Globus pallidus (tissue), 1 donor: Measurements from ENCODE around the gene RALGPS2.
"Not testable (repeated sequence)": the region's sequence is repeated elsewhere in the genome, so short reads cannot be mapped to it uniquely, and the experiment has no call there.

Experiments
- DNase-seq: peaks from one replicate; pipeline ENCODE4 v3.0.0-alpha.2; 2015; ENCODE audit warnings: low spot score

The RALGPS2 gene

GRCh38 chr1:178781533-178782330, 56.7 kb downstream of the RALGPS2 start:
- DNase-seq = no peak

DNA sequence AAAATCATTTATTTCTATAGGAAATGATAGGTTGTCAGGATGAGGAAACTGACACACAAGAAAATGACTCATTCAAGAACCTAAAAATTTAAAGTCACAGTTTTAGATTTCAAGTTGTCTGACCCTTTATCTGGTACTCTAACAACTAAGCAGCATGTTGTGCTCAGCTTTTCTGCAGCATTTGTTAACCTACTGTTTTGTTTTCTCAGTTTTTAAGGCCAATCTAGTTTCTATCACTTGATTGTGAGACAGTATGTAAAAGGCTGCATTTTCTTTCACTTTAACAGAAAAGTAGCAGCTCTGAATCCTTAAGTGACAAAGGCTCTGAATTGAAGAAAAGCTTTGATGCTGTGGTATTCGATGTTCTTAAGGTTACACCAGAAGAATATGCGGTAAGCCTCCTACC, 59.1 kb downstream of the RALGPS2 start:
- no peak for DNase-seq

DNA sequence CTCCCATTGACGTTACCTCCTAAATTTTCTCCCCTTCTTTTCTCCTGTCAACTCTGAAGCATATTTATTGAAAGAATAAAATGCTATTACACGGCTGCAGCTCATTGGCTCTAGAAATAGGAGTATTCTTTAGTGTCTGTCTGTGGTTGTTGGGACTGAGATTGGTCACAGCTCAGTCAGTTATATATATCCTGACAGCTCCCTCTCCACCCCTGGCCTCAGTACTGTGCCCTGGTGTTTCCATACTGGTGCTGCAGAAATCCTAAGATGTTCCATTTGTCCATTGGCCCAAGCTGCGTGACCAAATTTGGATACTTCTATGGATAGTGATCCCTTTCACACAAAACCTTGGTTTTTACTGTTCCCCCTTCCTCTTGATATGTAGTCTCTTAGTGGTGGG, 67.3 kb downstream of the RALGPS2 start:
- DNase-seq = no peak

DNA sequence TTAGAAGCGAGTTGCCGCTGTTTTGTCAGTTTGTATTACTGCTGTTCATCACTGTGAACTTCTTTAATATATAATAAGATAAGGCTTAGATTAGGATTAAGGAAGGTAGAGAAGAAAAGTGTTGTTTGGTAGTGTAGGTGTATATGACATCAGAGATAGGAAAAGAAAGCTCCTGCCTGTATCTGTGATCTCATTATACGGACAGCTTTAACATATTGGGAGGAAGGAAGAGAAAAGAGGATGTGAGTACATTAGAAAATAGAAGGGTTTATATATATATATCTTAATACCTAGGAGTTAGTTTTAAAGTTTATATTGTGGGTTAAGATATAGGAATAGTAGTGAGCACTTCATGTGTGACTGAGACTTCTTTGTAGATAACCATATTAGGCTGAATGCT, 71.0 kb downstream of the RALGPS2 start:
- DNase-seq = no peak

GRCh38 chr1:178797590-178797989, 72.5 kb downstream of the RALGPS2 start:
- no peak for DNase-seq

DNA sequence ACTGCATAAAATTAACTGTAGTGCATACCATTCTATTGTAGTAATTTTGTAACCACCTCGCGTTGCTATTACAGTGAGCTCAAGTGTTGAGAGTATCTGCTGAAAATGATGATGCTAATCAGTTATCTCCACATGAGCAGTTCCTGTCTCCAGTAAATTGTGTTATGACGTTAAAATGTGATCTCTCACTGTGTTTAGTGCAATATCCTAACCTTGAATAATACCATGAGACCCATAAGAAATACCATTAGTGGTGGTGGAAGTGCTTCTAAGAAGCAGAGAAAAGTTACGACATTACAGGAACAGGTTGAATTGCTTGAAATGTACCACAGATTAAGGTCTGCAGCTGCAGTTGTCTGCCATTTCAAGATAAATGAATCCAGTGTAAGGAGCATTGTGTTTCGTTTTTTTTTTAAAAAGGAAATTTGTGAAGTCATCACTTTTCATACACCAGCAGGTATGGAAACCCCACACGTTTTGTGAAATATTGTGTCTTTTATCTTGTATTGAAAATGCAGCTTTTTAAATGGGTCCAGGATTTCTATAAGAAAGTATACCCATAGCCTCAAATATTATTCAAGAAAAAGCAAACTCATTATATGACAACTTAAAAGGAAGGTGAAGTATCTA, 73.3 kb downstream of the RALGPS2 start:
- no peak for DNase-seq

DNA sequence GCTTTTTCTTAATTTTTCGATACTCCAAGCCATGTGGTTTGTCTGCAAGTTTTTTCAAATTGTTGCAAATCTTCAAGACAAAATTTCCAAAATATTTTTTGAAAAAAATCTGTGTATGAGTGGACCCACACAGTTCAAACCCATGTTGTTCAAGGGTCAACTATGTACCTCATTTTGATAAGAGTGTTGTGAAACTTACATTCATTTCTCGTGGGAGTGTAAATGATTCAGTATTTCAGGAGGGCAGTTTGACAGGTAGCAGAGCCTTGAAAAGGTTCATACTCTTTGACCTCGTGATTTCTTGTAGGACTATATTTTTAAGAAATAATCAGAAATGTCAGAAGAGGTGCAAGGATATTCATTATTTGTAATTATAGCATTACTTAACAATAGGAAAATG, 77.8 kb downstream of the RALGPS2 start:
- no peak for DNase-seq

- no peak for DNase-seq
Measured at GRCh38 chr1:178806665-178807300, 81.7 kb downstream of the RALGPS2 start.

GRCh38 chr1:178808529-178808928, 83.5 kb downstream of the RALGPS2 start:
- no peak for DNase-seq

DNA sequence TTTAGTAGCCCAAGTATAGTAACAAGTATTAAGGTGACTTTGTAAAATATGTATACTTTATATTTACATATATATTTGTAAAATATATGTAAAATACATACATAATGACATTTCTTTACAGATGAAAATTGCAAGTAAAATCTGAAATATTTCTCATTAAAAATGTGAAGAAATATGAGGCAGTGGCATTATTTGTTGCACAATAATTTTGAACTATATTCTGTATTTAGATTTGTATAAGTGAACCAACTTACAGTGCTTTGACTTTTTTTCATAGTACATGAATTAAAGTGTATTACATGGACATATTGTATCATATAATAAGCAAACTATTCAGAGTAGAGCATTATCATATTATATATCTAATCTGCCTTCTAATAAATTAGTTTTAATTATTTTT, 85.5 kb downstream of the RALGPS2 start:
- no peak for DNase-seq

DNA sequence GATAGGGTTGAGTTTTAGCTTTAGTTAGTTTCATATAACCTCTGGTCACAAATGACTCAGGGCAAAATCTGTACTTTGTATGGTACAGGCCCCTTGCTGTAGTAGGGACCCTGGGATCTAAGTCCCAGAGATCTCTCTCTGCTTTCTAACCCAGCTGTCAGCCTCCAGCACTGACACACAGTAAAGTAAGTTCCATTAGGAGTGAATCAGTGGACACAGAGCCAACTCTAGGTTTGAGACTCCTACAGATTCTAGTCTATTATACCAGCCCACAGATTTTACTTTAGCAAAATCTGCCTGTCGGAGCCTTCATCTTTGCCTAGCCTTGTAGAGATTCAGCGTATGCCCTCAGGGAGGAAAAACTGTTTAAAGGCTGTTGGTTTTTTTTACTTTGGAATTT, 93.4 kb downstream of the RALGPS2 start:
- DNase-seq = no peak

- no peak for DNase-seq
Measured at GRCh38 chr1:178819123-178819522, 94.1 kb downstream of the RALGPS2 start.

DNA sequence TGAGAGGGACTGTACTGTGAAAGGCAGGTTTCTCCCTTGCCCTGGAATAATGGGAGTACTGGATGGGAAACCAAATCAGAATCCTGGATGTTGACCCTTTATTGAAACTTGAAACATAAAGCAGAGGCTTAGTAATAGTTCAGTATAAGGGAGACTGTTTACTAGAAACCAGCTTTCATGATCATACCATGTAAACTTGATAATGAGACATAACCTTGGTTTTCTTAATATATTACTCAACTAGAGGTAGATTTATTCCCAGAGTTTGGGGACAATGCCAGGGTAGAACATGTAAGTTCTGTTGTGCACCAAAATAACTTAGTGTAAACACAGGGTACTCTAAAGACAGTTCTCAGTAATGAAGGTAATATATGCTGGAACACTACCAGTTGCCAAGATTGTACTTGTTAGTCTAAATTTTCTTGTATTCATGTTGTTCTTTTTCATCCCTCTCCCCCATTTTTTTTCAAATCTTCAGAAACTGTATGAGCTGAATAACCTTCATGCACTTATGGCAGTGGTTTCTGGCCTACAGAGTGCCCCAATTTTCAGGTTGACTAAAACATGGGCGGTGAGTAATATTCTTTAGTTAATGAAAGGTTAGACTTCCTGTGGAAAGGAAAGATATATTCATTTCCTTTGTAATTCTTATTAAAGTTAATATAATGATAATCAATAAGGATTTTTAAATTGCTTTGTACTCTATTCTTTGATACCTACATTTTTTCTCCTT, 96.3 kb downstream of the RALGPS2 start:
- DNase-seq = no peak

- DNase-seq = no peak
Measured at GRCh38 chr1:178825167-178825566, 100.1 kb downstream of the RALGPS2 start.

DNA sequence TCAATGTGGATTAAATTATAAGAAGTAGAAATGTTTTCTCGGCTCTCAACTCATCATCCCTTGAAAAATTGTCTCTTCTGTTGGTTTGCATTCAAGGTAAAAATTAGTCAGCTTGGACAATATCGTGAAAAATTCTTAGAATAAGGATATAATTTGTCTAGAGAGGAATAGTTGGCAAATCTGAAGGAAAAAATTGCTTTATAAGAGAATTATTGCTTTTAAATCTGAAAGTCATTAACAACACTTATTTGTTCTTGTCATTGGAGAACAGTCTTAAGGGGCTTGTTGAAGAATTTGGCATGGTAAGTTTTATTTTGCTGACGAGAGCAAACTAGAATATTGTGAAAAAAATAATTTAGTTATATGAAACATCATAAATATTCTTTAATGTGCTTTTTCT, 119.4 kb downstream of the RALGPS2 start:
- DNase-seq = no peak

GRCh38 chr1:178846306-178846705, 121.3 kb downstream of the RALGPS2 start:
- DNase-seq = no peak

- DNase-seq = no peak
Measured at GRCh38 chr1:178847396-178847849, 122.4 kb downstream of the RALGPS2 start.

DNA sequence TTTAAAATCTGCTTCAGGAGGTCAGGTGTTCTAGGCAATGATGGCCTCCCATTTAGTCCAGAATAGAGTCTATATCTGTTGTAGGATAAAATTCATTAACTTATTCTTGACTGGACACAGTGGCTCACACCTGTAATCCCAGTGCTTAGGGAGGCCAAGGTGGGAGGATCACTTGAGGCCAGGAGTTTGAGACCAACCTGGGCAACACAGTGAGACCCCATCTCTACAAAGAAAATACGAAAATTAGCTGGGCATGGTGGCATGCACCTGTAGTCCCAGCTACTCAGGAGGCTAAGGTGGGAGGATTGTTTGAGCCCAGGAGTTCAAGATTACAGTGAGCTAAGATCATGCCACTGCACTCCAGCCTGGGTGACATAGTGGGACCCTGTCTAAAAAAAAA, 122.9 kb downstream of the RALGPS2 start:
- not testable (repeated sequence) for DNase-seq

DNA sequence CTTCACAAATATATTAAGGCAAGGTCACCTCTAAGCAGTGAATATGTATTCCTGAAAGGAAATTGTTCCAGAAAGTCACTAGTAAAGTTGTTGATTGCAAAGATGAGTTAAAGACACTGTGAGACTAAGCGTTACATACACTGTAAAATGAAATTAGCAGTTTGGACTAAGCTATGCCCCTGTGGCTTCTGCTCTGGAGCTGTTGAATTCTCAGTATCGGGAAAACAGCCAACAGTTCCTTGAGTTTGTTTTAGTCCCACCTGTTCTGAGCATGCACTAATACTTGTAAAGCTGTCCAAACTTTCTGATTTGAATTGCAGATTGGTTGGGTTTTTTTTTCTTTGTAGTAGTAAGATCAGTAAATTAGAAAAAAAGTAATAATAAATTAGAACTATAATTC, 124.9 kb downstream of the RALGPS2 start:
- DNase-seq = no peak

- DNase-seq = no peak
Measured at GRCh38 chr1:178857126-178857525, 132.1 kb downstream of the RALGPS2 start.

- no peak for DNase-seq
Measured at GRCh38 chr1:178862416-178862815, 137.4 kb downstream of the RALGPS2 start.

- no peak for DNase-seq
Measured at GRCh38 chr1:178862864-178863263, 137.8 kb downstream of the RALGPS2 start.

DNA sequence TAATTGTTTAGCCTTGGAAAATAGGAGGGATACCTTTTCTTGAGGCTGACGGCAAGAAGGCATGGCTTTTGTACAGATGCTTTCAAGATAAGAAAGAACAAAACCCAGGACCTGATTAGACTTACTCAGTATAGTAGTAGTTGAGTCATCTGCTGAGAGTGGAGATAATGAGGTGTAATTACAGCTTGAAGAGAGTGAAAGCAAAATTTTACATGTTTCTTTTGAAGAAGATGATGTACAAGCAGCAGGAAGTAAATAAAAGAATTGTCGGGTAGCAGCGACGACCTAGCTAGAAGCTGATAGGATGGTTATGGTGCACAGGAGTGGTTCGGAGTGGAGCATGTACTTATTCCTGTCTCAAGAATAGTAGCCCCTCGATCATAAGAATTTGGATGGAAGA, 139.3 kb downstream of the RALGPS2 start:
- no peak for DNase-seq
